Right kidney (tissue), 9 donors: ENCODE measurements around the gene PPP2R5B.

ENCODE experiments used
- DNase-seq: peaks from one replicate; pipeline ENCODE4 v3.0.0-alpha.2; 2016
- long read RNA-seq, 8 donors: transcript quantifications; one replicate each; lab custom pipeline, GENCODE V29; 2026

Gene PPP2R5B
- long read RNA-seq, donor 1, partial matches to known transcripts, result 0 of 9 reads
- long read RNA-seq, donor 1, other reads (novel, unspliced or antisense), result 7 of 9 reads
- long read RNA-seq, donor 2, result 0 reads
- long read RNA-seq, donor 3, partial matches to known transcripts, result 5 of 5 reads
- long read RNA-seq, donor 3, other reads (novel, unspliced or antisense), result 0 of 5 reads
- long read RNA-seq, donor 4, partial matches to known transcripts, result 0 of 3 reads
- long read RNA-seq, donor 4, other reads (novel, unspliced or antisense), result 0 of 3 reads
- long read RNA-seq, donor 5, partial matches to known transcripts, result 0 of 2 reads
- long read RNA-seq, donor 5, other reads (novel, unspliced or antisense), result 0 of 2 reads
- long read RNA-seq, donor 6, partial matches to known transcripts, result 9 of 11 reads
- long read RNA-seq, donor 6, other reads (novel, unspliced or antisense), result 0 of 11 reads
- long read RNA-seq, donor 7, partial matches to known transcripts, result 0 of 9 reads
- long read RNA-seq, donor 7, other reads (novel, unspliced or antisense), result 9 of 9 reads
- long read RNA-seq, donor 8, partial matches to known transcripts, result 0 of 2 reads
- long read RNA-seq, donor 8, other reads (novel, unspliced or antisense), result 0 of 2 reads

GRCh38 chr11:64923944-64924909 is at the start of gene PPP2R5B:
TSS of gene PPP2R5B (plus strand) at chr11:64924689. CDS start at chr11:64925735, 1,046 bp downstream.
- DNase-seq, result peak; percentile 89

GRCh38 chr11:64875369-64876228 is 48.9 kb upstream of the PPP2R5B start:
- DNase-seq, result no peak

GRCh38 chr11:64876229-64876750 is 48.2 kb upstream of the PPP2R5B start:
- no peak for DNase-seq

- DNase-seq, result peak; percentile 46
Observed at GRCh38 chr11:64876835-64877341, 47.6 kb upstream of the PPP2R5B start.

GRCh38 chr11:64877390-64878222 is 46.9 kb upstream of the PPP2R5B start:
- DNase-seq, result no peak

- no peak for DNase-seq
Observed at GRCh38 chr11:64878223-64878493, 46.3 kb upstream of the PPP2R5B start.

- DNase-seq, result peak; percentile 96
Observed at GRCh38 chr11:64878494-64879243, 45.8 kb upstream of the PPP2R5B start, which contains the start of gene EHD1. TSS of gene EHD1 (minus strand) at chr11:64878621. CDS start at chr11:64878464, 157 bp downstream.

- DNase-seq, result no peak
Observed at GRCh38 chr11:64879244-64879900, 45.1 kb upstream of the PPP2R5B start.

GRCh38 chr11:64880240-64881001 is 44.1 kb upstream of the PPP2R5B start:
- DNase-seq, result no peak

DNA sequence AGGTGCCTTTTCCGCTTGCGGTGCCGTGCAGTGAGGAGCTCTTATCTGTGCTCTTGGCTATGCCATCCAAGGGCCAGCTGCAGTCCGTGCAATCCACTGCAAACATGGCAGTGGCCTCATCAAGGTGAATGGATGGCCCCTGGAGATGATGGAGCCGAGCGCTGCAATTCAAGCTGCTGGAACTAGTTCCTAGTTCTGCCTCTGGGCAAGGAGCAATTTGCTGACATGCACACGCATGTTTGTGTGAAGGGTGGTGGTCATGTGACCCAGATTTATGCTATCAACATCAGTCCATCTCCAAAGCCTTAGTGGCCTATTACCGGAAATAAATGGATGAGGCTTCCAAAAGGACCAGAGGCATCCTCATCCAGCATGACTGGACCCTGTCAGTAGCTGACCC is 43.0 kb upstream of the PPP2R5B start:
- DNase-seq, result no peak

- DNase-seq, result no peak
Observed at GRCh38 chr11:64882243-64882642, 42.2 kb upstream of the PPP2R5B start.

DNA sequence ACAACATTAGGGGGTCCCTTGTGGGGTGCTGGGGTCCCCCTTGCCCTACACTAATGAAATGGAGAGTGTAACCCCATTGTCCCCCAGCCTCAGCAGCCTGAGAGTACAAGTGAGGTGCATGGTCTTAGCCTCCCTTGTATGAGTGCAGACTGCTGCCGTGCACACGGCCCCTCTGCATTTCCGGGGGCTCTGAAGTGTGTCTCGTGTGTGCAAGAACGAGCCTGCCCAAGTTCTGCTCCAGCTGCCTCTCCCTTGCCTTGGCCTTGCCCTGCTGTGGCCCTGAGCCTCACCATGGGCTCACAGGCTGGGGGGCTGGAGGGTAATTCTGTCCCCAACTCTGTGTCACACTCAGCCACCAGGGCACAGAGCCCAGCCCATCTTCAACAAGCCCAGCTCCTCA is 40.9 kb upstream of the PPP2R5B start:
- DNase-seq, result no peak

DNA sequence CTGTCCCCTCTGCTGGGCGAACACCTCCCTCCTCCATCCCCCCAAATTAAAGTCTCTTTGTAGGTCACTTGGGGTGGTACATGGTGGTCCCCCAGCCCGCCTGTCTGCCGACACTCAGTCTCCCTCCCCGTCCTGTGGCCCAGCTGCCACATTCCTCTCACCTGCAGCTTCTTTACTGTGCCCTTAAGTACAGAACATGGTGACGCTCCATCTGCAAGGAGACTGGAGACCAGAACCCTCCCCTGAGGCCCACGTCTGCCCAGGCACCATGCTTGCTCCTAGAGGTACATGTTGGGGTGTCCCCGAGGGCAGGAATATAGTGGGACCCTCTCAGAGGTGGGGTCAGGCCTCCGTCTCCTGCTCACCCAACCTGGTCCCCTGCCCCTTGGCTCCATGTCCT is 40.5 kb upstream of the PPP2R5B start:
- DNase-seq, result no peak

DNA sequence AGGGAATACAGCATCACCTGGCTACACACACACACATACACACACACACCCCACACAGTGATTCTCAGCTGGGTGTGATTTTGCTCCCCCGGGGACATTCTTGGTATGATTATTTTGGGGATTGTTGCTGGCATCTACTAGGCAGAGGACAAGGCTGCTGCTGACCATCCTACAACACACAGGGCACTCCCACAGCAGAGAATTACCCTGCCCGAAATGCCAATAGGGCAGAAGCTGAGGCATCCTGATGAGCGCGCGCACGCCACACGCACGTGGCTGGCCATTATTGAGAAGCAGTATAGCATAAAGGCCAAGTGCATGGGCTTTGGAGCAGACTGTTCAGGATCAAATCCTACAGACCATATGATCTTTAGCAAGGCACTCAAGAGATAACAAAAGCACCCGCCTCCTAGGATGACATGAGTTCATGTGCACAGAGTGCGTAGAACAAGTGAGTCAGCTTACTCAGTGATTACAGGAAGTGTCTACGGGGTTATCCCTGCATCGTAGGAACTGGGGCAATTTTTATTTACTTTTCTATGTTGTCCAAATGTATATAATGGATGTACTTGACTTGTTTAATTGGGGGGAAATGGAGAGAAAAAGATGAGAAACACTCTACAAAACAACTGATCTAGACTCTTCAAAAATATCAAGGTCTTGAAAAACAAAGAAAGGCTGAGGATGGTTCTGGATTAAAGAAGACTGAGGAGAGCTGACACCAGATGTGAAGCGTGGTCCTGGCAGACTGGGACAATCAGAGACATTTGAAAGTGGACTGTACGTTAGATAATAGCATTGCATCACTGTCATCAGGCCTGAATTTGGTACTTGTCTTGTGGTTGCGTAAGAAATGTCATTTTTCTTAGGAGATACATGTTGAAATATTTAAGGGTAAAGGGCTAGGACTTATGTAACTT is 38.9 kb upstream of the PPP2R5B start:
- no peak for DNase-seq

DNA sequence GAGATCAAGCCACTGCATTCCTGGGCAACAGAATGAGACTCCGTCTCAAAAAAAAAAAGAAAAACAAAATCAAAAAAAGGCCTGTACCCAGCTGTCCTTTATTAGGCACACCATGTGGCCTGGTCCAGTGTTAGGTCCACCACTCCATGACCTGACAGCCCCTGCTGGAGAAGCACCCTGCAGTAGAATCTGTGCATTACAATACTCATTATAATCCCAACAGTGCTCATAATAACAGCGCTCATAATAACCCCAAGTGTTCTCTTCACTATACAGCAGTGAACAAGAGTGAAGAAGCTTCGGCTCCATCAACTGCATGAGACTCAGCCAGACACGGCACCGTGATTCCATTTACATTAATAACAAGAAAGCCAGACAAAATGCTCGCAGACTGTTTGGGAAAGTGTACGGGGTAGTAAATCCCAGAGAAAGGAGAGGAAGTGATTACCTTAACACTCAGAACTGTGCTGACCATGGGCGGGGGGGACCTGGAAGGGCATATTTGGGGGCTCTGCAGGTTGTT is 37.2 kb upstream of the PPP2R5B start:
- no peak for DNase-seq

GRCh38 chr11:64887757-64888405 is 36.6 kb upstream of the PPP2R5B start:
- peak; percentile 88 for DNase-seq

GRCh38 chr11:64888406-64888728 is 36.1 kb upstream of the PPP2R5B start:
- DNase-seq, result no peak
